GM19023 (cell line): ENCODE results near the gene VPS4A.

Experiments
- ATAC-seq: cut with Tn5 transposase; IDR thresholded peaks from one replicate; pipeline ENCODE4 v1.9.1; 2021; ENCODE audit warnings: mild to moderate bottlenecking, moderate library complexity; ENCODE audit not compliant: unreplicated experiment

VPS4A gene

GRCh38 chr16:69306031-69306430 lies 5.1 kb upstream of the VPS4A start:
- no peak for ATAC-seq

DNA sequence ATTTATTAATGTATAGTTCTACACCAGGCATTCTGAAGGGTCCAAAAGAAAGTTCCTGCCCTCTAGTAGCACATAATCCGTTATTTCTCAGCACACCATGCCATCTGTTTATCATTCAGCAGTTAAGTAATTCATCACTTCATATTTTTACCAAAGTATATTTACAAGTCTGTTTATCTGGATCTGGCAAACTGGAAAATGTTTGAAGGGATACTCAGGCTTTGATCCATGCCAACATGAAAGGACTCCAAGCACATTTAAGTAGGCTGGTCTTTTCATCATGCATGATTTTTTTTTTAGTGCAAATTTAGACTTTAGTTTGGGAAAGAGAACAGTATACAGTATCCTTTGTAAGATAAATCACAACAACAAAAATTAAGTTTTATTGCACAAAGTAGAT lies 4.1 kb upstream of the VPS4A start:
- ATAC-seq = no peak

- no peak for ATAC-seq
These were observed 3.3 kb upstream of the VPS4A start for GRCh38 chr16:69307856-69308255.

DNA sequence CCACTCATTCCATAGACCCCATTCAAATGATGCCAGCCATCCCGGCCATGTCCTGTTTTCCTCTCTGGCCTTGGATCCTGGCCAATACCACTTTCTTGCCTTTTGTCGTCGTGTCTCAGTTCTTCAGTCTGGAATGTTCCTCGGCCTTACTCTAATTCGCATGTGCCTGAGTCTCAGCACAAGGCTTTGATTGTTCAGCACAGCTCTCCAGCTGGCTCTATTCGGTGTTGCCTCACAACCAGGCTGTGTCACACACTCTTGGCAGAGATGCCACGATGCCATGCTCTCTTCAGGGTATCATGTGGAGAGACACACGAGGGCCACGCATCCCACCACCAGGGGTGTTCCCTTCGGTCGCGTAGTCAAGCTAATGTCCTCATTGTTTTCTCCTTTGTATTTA lies 1.8 kb upstream of the VPS4A start:
- ATAC-seq = no peak

GRCh38 chr16:69311533-69312387 lies 610 bp downstream of the VPS4A start:
- ATAC-seq = peak; percentile 53

GRCh38 chr16:69313469-69313868 lies 2.3 kb downstream of the VPS4A start:
- ATAC-seq = no peak

- ATAC-seq = no peak
These were observed 3.4 kb downstream of the VPS4A start for GRCh38 chr16:69314534-69314933.

DNA sequence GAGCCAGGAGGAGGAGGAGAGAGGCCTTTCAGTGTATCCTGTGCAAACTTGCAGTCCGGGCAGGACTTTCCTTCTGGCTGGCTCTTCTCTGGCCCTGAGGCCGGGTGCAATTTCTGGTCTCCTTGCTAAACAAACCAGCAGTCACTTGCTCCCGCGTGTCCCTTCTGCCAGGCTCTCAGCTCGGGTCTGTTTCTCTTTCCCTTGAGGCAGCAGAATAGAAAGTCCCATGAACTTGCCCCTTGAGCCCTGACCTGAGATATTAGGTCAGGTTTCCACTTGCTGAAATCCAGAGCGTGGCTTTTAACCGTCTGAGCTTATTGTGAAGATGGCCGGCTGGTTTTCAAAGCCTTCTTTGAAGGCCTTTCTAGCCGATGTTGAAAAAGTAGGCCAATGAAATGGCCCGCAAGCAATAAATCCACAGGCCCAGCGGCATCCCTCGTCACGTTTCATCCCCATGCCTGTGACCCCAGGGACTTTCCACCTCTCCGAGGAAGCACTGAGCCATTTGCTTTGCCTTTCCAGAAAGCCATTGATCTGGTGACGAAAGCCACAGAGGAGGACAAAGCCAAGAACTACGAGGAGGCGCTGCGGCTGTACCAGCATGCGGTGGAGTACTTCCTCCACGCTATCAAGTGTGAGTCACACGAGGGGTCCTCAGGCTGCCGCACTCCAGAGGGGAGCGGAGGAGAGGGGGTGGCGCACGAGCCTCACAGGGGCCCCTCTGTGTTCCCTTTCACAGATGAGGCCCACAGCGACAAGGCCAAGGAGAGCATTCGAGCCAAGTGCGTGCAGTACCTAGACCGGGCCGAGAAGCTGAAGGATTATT lies 4.5 kb downstream of the VPS4A start:
- ATAC-seq = no peak

- no peak for ATAC-seq
These were observed 5.5 kb downstream of the VPS4A start for GRCh38 chr16:69316595-69317034.

DNA sequence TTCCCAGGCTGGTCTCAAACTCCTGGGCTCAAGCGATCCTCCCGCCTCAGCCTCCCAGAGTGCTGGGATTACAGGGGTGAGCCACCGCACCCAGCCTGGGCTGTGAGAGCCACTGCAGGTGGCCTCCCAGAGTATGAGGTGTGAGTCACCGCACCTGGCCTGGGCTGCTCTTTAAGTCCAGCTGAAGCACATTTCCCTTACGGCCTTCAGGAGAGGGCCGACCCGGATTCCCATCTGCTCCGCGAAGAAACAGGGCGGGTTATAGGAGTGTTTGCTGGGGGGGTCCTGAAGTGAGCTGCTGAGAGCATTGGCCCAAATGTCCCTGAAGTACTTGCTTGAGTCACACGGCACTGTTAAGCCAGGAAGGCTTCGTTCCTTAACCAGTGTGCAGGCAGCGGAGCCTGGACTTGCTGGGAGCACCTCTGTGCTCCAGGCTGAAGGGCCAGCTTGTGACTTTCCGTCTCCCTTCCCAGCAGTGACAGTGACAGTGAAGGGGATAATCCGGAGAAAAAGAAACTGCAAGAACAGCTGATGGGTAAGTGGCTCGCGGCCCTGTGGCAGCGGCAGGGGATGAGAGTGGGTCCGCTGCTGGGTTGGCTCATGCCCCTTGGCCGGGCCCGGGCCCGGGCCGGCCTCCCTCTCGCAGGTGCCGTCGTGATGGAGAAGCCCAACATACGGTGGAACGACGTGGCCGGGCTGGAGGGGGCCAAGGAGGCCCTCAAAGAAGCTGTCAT lies 7.2 kb downstream of the VPS4A start:
- ATAC-seq = no peak

- no peak for ATAC-seq
These were observed 7.8 kb downstream of the VPS4A start for GRCh38 chr16:69318911-69319289.

DNA sequence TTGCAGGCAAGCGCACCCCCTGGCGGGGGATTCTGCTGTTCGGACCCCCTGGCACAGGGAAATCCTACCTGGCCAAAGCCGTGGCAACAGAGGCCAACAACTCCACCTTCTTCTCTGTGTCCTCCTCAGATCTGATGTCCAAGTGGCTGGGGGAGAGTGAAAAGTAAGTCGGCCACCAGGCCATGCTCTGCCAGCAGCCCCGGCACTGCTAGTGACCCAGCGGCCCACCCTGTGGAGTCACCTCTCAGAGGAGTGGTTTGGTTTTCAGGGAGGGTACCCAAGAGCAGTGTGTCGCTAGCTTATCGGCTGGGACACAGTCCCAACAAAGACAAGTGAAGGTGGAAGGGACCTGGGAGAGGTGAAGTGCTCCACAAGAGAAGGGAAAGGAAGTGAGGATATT lies 8.2 kb downstream of the VPS4A start:
- no peak for ATAC-seq

DNA sequence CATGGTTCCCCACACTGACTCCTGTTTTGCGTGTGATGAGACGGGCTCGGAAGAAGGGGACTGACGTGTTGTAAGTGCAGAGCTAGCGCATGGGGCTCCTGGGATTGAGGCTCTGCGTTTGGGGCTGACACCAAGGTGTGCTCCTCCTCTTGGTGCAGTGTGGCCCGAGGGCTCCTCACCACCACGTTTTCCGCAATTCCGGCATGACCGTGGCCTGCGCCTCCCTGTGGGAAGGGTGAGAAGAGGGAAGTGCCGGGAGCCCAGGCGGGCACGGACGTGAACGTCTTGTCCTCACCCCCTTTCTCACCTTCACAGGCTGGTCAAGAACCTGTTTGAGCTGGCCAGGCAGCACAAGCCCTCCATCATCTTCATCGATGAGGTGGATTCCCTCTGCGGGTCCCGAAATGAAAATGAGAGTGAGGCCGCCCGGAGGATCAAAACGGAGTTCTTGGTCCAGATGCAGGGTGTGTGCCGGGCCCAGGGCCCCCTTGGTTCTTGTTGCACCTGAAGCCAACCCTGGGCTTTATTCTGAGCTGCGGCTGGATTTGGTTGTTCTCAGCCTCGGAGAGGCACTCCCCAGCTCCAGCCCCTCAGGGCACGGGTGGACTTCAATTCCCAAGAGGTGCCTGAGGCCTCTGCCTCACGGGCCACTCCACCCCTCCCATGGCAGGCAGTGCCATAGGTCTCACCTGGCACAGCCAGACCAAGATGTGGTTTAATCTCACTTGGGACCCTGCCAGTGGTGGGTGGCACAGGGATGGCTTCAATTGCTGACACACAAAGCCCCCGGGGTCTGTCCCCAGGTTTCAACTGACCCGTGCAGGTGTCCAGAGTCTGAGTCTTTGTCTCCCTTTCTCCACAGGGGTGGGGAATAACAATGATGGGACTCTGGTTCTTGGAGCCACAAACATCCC lies 8.9 kb downstream of the VPS4A start:
- no peak for ATAC-seq

DNA sequence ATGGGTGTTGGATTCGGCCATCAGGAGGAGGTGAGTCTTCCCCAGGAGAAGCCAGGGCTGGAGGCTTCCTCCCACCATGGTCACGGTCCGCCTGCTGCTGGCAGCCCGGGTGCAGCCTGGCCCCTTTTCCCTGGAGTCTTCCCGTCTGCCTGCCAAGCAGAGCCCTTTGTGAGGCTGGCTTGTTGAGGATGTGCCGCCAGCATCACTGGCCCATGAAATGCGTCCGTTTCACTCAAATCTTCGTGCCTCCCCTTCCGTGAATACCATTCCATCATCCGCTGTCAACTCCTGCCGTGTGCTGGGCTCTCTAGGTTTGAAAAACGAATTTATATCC lies 9.6 kb downstream of the VPS4A start:
- ATAC-seq = no peak

DNA sequence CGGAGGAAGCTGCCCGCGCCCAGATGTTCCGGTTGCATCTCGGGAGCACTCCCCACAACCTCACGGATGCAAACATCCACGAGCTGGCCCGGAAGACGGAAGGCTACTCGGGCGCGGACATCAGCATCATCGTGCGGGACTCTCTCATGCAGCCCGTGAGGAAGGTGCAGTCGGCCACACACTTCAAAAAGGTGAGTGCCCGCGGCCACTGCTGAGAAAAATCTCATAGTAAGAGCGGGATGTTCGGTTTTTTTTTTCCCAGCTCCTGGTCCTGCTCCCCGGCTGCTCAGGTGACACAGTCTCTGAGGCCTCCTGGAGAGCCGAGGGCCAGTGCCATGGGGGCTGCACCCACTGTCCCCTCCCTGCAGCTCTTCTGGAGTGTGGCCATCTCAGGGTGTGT lies 9.9 kb downstream of the VPS4A start:
- no peak for ATAC-seq

DNA sequence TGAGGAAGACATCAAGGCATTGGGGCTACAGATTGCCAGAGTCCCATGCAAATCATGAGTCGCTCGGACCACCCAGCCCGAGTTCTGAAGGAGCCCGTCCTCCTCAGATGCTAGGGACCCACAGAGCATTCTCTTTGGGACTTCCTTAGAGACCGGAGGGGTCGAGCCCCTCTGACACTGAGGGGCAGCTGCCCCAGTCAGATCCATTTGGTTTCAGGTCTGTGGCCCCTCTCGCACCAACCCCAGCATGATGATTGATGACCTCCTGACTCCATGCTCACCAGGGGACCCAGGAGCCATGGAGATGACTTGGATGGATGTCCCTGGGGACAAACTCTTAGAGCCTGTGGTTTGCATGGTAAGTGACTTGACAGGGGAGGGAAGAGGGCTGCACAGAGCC lies 11.2 kb downstream of the VPS4A start:
- no peak for ATAC-seq

GRCh38 chr16:69323415-69323814 lies 12.3 kb downstream of the VPS4A start:
- ATAC-seq = no peak

DNA sequence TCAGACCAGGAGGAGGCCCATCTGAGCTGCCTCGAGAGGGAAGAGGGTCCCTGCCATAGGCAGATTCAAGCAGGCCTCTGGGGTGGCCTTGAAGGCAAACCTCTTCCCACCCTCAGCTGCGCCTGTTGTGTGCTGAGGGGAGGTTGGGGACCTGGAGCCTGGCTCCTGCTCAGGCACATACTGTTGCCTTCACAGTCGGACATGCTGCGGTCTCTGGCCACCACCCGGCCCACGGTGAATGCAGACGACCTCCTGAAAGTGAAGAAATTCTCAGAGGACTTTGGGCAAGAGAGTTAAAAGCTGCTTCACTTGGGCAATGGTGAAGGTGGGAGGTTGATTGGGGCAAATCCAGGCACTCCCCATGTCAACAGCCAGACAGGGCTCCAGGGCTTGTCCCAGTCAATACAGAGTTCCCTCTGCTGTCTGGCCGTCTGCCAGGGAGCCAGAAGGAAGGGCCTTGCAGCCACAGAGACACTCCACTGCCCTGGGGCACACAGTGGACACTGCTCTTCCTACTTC lies 12.9 kb downstream of the VPS4A start:
- ATAC-seq = no peak

DNA sequence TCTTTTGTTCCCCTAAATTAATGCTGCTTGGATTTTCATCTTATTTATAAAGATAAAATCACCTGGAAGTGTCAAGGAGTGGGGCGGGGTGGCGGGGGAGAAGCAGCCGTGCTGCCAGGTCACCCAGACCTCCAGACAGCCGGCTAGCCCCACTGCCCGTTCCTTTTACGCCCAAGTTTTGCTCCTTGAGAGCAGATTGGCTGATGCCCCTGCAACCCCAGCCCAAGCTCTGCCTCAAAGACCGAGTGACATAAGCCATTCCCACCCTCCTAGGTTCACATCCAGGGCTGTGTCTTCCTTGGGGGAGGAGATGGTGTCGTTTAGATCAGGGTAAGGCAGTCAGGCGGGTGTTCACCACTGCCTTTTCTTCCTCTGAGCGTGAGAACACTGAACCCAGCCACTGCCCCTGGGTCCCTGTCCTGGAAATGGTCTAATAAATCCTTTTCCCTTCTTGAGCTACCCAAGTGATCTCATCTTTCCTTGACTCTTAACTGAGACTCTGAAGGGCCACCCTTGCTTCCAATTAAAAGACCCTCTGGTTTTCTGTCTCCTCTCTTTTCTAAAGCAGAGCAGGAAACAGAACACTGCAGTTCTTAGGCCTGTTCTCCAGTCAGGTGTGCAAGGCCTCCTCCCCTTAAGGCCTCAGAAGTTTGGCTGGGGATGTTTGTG lies 13.6 kb downstream of the VPS4A start:
- no peak for ATAC-seq

- ATAC-seq = no peak
These were observed 14.6 kb downstream of the VPS4A start for GRCh38 chr16:69325784-69326171.
